ENCODE data around the gene CCDC80.

CCDC80 gene

DNA sequence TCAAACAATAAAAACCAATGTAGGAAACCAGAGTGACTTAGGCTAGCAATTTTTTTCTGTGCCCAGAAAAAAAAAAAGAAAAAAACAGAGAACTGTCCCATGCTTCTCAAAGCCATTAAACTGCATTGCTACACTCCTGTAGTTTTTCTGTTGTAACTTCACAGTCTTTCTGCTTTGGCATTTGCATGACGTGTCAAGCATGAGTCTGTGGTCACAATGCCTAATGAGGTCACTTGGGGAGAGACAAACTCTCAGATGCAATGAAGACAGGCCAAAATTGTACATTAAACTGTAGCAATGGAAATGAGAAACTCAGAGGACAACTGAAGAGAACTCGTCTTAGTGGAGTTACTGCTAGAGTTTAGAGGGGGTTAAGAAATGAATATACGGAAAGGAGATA is 30.8 kb downstream of the CCDC80 start:
- Histone ChIP-seq H2AFZ (ENCODE audit: low read length) (peak overlapping the region; percentile 30; the same call in 1 of the 2 replicates), H3K4me2 (ENCODE audit: low read depth, low read length, poor library complexity, severe bottlenecking) (no peak overlapping the region), H3F3A (ENCODE audit: low read depth) (no peaks in the 10 kb centered on the region), H3K9ac (ENCODE audit: low read depth, low read length, poor library complexity, severe bottlenecking) (no peak overlapping the region), H3K36me3 (ENCODE audit: insufficient read depth, low read length) (no peaks in the 10 kb centered on the region), H3K4me3 (ENCODE audit: low read length, poor library complexity, severe bottlenecking) (no peak overlapping the region), H3K9me2 (replicated peaks; ENCODE audit: low read depth, low read length) (no peaks in the 10 kb centered on the region), H4K20me1 (ENCODE audit: insufficient read depth, low read length, poor library complexity, severe bottlenecking) (no peaks in the 10 kb centered on the region), H3K9me3 (ENCODE audit: insufficient read depth, low read depth, low read length) (no peaks in the 10 kb centered on the region), H3K79me2 (ENCODE audit: insufficient read depth, low read length) (no peaks in the 10 kb centered on the region), H3K27me3 (ENCODE audit: insufficient read depth, low read length, poor library complexity, severe bottlenecking) (no peaks in the 10 kb centered on the region), H3K4me1 (ENCODE audit: insufficient read depth, low read length, poor library complexity, severe bottlenecking) (peaks cover 10% of the 10 kb centered on the region)
- TF ChIP-seq EZH2phosphoT487 (IDR thresholded peaks at IDR 0.05; ENCODE audit: borderline replicate concordance): no peak
- TF ChIP-seq, protein P1, sequence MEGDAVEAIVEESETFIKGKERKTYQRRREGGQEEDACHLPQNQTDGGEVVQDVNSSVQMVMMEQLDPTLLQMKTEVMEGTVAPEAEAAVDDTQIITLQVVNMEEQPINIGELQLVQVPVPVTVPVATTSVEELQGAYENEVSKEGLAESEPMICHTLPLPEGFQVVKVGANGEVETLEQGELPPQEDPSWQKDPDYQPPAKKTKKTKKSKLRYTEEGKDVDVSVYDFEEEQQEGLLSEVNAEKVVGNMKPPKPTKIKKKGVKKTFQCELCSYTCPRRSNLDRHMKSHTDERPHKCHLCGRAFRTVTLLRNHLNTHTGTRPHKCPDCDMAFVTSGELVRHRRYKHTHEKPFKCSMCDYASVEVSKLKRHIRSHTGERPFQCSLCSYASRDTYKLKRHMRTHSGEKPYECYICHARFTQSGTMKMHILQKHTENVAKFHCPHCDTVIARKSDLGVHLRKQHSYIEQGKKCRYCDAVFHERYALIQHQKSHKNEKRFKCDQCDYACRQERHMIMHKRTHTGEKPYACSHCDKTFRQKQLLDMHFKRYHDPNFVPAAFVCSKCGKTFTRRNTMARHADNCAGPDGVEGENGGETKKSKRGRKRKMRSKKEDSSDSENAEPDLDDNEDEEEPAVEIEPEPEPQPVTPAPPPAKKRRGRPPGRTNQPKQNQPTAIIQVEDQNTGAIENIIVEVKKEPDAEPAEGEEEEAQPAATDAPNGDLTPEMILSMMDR (conservative IDR thresholded peaks at IDR 0.05; ENCODE audit: low read length): no peak

DNA sequence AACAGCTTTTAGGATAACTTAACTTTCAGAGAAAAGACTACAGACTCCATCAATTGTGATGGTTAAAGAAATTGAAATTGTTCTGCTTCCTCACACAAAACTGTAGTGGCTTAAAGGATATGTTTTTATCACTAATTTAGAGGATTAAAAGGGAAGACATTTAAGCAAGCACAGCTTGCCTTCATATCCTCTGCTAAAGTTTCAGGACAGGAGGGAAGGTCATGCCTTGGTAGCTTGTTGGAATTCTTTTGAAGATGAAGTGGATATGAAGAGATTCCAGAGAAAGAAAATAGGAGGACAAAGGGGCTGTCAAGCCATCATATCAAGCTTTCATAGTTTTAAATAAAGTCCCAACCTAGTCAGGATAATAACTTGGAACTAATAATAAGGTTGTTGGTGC is 33.1 kb downstream of the CCDC80 start:
- no peaks in the 10 kb centered on the region for H3F3A ChIP-seq (ENCODE audit: low read depth)

GRCh38 chr3:112606098-112606497 is 34.8 kb downstream of the CCDC80 start:
- no peaks in the 10 kb centered on the region for H3K36me3 ChIP-seq (ENCODE audit: insufficient read depth, low read length)

More for the DNA sequence above, 33.1 kb downstream of the CCDC80 start:
- no peak overlapping the region for H3K4me2 ChIP-seq (ENCODE audit: low read depth, low read length, poor library complexity, severe bottlenecking)
- TF ChIP-seq, protein P1 (conservative IDR thresholded peaks at IDR 0.05; ENCODE audit: low read length): no peak
- no peak for TF ChIP-seq EZH2phosphoT487 (IDR thresholded peaks at IDR 0.05; ENCODE audit: borderline replicate concordance)
- H2AFZ ChIP-seq (ENCODE audit: low read length): no peak overlapping the region
- no peaks in the 10 kb centered on the region for H3K36me3 ChIP-seq (ENCODE audit: insufficient read depth, low read length)
- no peaks in the 10 kb centered on the region for H3K79me2 ChIP-seq (ENCODE audit: insufficient read depth, low read length)
- H4K20me1 ChIP-seq (ENCODE audit: insufficient read depth, low read length, poor library complexity, severe bottlenecking): no peaks in the 10 kb centered on the region
- H3K9ac ChIP-seq (ENCODE audit: low read depth, low read length, poor library complexity, severe bottlenecking): no peak overlapping the region
- no peaks in the 10 kb centered on the region for H3K27me3 ChIP-seq (ENCODE audit: insufficient read depth, low read length, poor library complexity, severe bottlenecking)
- H3K9me3 ChIP-seq (ENCODE audit: insufficient read depth, low read depth, low read length): no peaks in the 10 kb centered on the region
- peaks cover 23% of the 10 kb centered on the region for H3K4me1 ChIP-seq (ENCODE audit: insufficient read depth, low read length, poor library complexity, severe bottlenecking)
- no peaks in the 10 kb centered on the region for H3K9me2 ChIP-seq (replicated peaks; ENCODE audit: low read depth, low read length)
- no peak overlapping the region for H3K4me3 ChIP-seq (ENCODE audit: low read length, poor library complexity, severe bottlenecking)

More at GRCh38 chr3:112606098-112606497, 34.8 kb downstream of the CCDC80 start:
- Histone ChIP-seq H3K9me3 (ENCODE audit: insufficient read depth, low read depth, low read length) (no peaks in the 10 kb centered on the region), H3K79me2 (ENCODE audit: insufficient read depth, low read length) (no peaks in the 10 kb centered on the region), H3K9ac (ENCODE audit: low read depth, low read length, poor library complexity, severe bottlenecking) (no peak overlapping the region), H2AFZ (ENCODE audit: low read length) (no peak overlapping the region), H3F3A (ENCODE audit: low read depth) (no peaks in the 10 kb centered on the region), H3K9me2 (replicated peaks; ENCODE audit: low read depth, low read length) (no peaks in the 10 kb centered on the region), H3K4me2 (ENCODE audit: low read depth, low read length, poor library complexity, severe bottlenecking) (no peak overlapping the region), H3K4me1 (ENCODE audit: insufficient read depth, low read length, poor library complexity, severe bottlenecking) (peaks cover 23% of the 10 kb centered on the region), H3K4me3 (ENCODE audit: low read length, poor library complexity, severe bottlenecking) (no peak overlapping the region), H4K20me1 (ENCODE audit: insufficient read depth, low read length, poor library complexity, severe bottlenecking) (no peaks in the 10 kb centered on the region), H3K27me3 (ENCODE audit: insufficient read depth, low read length, poor library complexity, severe bottlenecking) (no peaks in the 10 kb centered on the region)
- TF ChIP-seq EZH2phosphoT487 (IDR thresholded peaks at IDR 0.05; ENCODE audit: borderline replicate concordance): no peak
- TF ChIP-seq, protein P1 (conservative IDR thresholded peaks at IDR 0.05; ENCODE audit: low read length): no peak

All from Loucy (cell line).